HL-60 (cell line): ENCODE results near the gene MUC5AC.

Experiments
- CTCF ChIP-seq: IDR thresholded peaks from one replicate; pipeline ENCODE4 v1.5.1; 2011; ENCODE audit warnings: low read length, control low read depth, inconsistent platforms; ENCODE audit not compliant: insufficient read depth
- POLR2AphosphoS5 ChIP-seq: IDR thresholded peaks from 2 replicates; pipeline ENCODE4 v1.6.1; 2012; ENCODE audit warnings: low read depth

GRCh38 chr11:1122664-1123002 is 35.1 kb upstream of the MUC5AC start:
- TF ChIP-seq CTCF (no peak), POLR2AphosphoS5 (no peak)
